IPS-NIHi7 (cell line): ENCODE data around the gene PRKCB.
A peak's percentile ranks its signal among the peaks of the same experiment; 100 is the strongest.
"Not testable (repeated sequence)": the region's sequence is repeated elsewhere in the genome, so short reads cannot be mapped to it uniquely, and the experiment has no call there.

Source experiments
- DNase-seq: peaks from one replicate; pipeline ENCODE4 v3.0.0; 2012; ENCODE audit warnings: mixed read lengths; ENCODE audit errors: extremely low spot score

PRKCB gene

GRCh38 chr16:24234737-24235136 is 399.0 kb downstream of the PRKCB start:
- no peak for DNase-seq

GRCh38 chr16:24235806-24236205 is 400.0 kb downstream of the PRKCB start:
- no peak for DNase-seq

- not testable (repeated sequence) for DNase-seq
Measured at GRCh38 chr16:24238846-24239245, 403.1 kb downstream of the PRKCB start.

GRCh38 chr16:24246911-24247607 is 411.3 kb downstream of the PRKCB start:
- no peak for DNase-seq

- DNase-seq: peak; percentile 85
Measured at GRCh38 chr16:24253192-24253591, 417.4 kb downstream of the PRKCB start.

GRCh38 chr16:24255456-24256371 is 419.9 kb downstream of the PRKCB start, which contains the start of gene CACNG3:
Gene CACNG3, plus strand, starts transcription at chr16:24256335. Its CDS starts 420 bp downstream, at chr16:24256755.
- DNase-seq: peak; percentile 97

- DNase-seq: peak; percentile 15
Measured at GRCh38 chr16:24257958-24258357, 422.2 kb downstream of the PRKCB start.

GRCh38 chr16:24258791-24259190 is 423.0 kb downstream of the PRKCB start:
- DNase-seq: no peak

GRCh38 chr16:24262816-24263215 is 427.0 kb downstream of the PRKCB start:
- no peak for DNase-seq
